Central memory CD8-positive, alpha-beta T cell (primary cell): ENCODE results near the gene ACSL6.

Experiments used
- ATAC-seq: fragments of 150-1000 bp; cut with Tn5 transposase; replicated peaks from 2 replicates; pipeline ENCODE4 v1.10.0; 2022; ENCODE audit warnings: mild to moderate bottlenecking, moderate FRiP score, moderate number of reproducible peaks; ENCODE audit not compliant: poor library complexity, severe bottlenecking; ENCODE audit errors: extremely low read depth
- DNase-seq, 2 donors: peaks; one replicate each; pipeline ENCODE4 v3.0.0; 2021; ENCODE audit warnings: low spot score in 2 of 2
- H3K27ac Mint-ChIP-seq: one replicate; pipeline ENCODE4 v1.8.0; 2022; ENCODE audit warnings: low read depth, mild to moderate bottlenecking, moderate library complexity, mixed read lengths
- H3K27me3 Mint-ChIP-seq: one replicate; pipeline ENCODE4 v1.8.0; 2022; ENCODE audit warnings: mixed read lengths
- H3K36me3 Mint-ChIP-seq: one replicate; pipeline ENCODE4 v1.8.0; 2022; ENCODE audit warnings: mild to moderate bottlenecking, moderate library complexity, mixed read lengths; ENCODE audit not compliant: insufficient read depth
- H3K4me1 Mint-ChIP-seq: one replicate; pipeline ENCODE4 v1.8.0; 2022; ENCODE audit warnings: mixed read lengths
- H3K4me3 Mint-ChIP-seq: one replicate; pipeline ENCODE4 v1.8.0; 2022; ENCODE audit warnings: mild to moderate bottlenecking, moderate library complexity, mixed read lengths
- H3K9me3 Mint-ChIP-seq: one replicate; pipeline ENCODE4 v1.8.0; 2022; ENCODE audit warnings: mixed read lengths

The ACSL6 gene

DNA sequence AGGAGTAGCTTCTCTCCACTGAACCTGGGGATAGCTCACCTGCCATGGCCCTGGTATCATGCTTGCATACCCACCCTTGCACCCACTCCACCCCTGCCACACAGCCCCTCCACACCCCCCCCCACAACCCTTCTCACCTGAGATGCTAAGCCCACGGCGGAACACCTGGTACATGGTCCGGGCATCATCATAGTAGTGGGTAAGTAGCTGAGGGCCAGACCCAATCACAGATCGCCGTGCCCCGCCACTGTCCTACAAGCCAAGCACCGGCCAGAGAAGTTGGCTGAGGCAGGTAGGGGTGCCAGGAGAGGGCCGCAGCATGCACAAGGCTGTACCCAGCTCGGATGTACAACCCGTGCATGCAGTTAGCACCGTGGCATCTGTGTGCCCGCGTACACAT is 20.7 kb downstream of the ACSL6 start:
- Mint-ChIP-seq H3K27ac (no peak overlapping the region), H3K4me3 (no peak overlapping the region)
- no peak for ATAC-seq

DNA sequence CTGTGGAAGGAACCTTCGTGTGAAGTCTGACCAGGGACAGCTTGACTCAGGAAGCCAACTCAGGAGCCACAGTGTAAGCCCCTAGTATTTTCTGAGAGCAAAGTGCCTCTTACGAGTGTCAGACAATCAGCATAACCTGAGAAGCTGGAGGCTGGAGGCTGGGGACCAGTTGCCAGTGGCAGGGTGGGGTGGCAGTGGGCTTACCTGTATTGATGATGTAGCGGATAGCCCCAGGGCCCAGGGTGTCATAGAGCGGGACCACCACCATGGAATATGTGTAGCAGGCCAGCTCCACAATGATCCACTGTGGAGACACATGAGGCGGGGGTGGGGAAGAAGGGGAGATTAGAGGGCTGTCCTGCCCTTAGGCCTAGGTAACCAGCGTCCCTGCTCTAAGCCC is 22.9 kb downstream of the ACSL6 start:
- H3K9me3 Mint-ChIP-seq: no peaks in the 10 kb centered on the region
- no peaks in the 10 kb centered on the region for H3K27me3 Mint-ChIP-seq
- peaks cover 12% of the 10 kb centered on the region for H3K4me1 Mint-ChIP-seq
- no peaks in the 10 kb centered on the region for H3K36me3 Mint-ChIP-seq
- H3K4me3 Mint-ChIP-seq: no peak overlapping the region
- DNase-seq (no peak), ATAC-seq (no peak)
- no peak overlapping the region for H3K27ac Mint-ChIP-seq

More for the DNA sequence above, 20.7 kb downstream of the ACSL6 start:
- peaks cover 2% of the 10 kb centered on the region for H3K36me3 Mint-ChIP-seq
- H3K27me3 Mint-ChIP-seq: no peaks in the 10 kb centered on the region
- H3K4me1 Mint-ChIP-seq: peaks cover 11% of the 10 kb centered on the region
- no peaks in the 10 kb centered on the region for H3K9me3 Mint-ChIP-seq
- DNase-seq: no peak

DNA sequence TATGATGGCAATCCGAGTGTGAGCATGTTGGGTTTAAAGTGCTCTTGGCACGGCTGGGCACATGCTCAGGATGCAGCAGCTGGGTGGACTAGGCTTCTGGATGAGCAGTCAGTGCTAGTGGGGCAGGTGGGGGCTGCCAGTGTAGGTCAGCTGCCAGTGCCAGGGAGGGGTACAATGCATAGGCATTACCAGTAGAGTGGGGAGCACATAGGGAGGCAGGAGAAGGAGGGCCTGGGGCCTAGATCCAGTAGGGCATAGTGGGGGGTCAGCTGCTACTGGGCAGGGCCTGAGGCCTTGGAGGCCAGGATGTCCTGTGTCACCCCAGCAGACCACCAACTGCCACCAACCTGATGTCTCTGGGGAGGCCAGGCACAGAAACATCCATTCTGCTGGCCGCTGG is 24.2 kb downstream of the ACSL6 start:
- H3K9me3 Mint-ChIP-seq: no peaks in the 10 kb centered on the region
- DNase-seq (no peak), ATAC-seq (no peak)
- no peak overlapping the region for H3K4me3 Mint-ChIP-seq
- peaks cover 22% of the 10 kb centered on the region for H3K4me1 Mint-ChIP-seq
- peak overlapping the region; percentile 18 for H3K27ac Mint-ChIP-seq
- no peaks in the 10 kb centered on the region for H3K36me3 Mint-ChIP-seq
- no peaks in the 10 kb centered on the region for H3K27me3 Mint-ChIP-seq

DNA sequence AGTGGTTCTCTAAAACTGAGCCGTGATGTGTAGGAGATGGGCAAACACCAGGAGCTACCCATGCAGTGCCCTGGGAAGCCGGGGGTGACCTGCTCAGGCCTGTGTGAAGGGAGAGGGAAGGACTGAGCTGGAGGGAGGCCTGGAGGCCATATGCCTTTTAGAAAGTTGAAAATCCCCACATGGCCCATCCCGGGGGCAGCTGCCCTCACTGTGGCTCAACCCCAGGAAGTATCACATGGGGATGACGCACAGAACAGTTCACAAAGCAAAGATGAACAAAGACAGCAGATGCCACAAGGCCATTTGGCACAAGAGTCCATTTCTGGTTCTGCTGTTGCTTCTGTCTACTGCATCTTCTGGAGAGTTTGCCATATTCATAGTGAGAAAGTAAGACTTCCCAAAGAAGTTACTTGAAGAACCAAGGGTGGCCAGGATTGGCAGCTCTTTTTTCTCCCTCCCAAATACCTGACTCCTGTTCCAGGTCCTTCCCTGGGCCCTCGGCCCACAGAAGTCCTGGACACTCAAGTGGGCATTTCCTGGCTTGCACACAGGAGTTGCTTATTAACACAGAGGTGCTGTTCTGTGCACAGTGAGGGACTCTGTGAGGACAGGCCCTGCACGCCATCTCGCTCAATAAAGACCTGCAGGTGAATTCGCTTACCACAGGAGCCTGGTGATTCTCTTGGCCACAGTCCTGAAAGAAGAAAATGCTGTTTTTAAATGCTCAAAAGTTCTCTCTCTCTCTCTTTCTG is 25.1 kb downstream of the ACSL6 start:
- H3K27me3 Mint-ChIP-seq: no peaks in the 10 kb centered on the region
- no peak overlapping the region for H3K4me3 Mint-ChIP-seq
- H3K4me1 Mint-ChIP-seq: peaks cover 23% of the 10 kb centered on the region
- H3K36me3 Mint-ChIP-seq: no peaks in the 10 kb centered on the region
- no peak for DNase-seq
- no peak for ATAC-seq
- peak overlapping the region; percentile 18 for H3K27ac Mint-ChIP-seq
- H3K9me3 Mint-ChIP-seq: no peaks in the 10 kb centered on the region

DNA sequence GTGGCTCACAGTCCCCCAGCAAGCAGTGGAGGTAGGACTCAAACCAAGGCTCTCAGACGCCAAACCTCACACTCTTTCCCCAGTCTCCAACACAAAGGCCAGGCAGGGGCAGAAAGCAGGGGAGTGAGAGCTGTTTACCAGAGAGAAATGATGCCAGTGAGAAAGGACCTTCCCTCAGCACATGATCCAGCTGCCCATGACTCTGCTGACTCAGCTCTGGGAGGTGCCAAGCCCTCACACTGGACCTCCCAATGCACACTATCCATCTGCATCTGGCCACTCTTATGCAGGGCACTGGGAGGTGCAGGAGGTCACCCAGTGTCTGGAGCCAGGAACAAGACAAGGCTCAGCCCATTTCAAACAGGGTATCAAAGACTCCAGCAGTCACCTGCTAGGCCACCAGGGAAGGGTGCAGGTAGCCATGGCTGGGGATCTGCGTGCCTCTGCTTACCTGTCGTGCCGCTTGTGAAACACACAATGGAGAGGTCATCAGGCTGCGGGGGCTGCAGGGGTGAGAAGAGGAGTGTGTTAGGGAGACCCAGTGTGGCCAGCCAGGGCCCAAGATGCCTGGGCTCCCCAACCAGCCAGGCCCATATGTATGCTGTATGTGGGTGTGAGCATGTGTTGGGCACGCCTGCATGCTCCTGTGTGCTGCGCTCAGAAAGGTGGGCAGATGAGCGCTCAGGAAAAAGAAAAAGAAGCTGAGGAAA is 26.3 kb downstream of the ACSL6 start:
- Mint-ChIP-seq H3K4me3 (no peak overlapping the region), H3K9me3 (no peaks in the 10 kb centered on the region), H3K4me1 (peaks cover 23% of the 10 kb centered on the region), H3K27ac (no peak overlapping the region), H3K36me3 (no peaks in the 10 kb centered on the region), H3K27me3 (no peaks in the 10 kb centered on the region)
- no peak for ATAC-seq
- no peak for DNase-seq

DNA sequence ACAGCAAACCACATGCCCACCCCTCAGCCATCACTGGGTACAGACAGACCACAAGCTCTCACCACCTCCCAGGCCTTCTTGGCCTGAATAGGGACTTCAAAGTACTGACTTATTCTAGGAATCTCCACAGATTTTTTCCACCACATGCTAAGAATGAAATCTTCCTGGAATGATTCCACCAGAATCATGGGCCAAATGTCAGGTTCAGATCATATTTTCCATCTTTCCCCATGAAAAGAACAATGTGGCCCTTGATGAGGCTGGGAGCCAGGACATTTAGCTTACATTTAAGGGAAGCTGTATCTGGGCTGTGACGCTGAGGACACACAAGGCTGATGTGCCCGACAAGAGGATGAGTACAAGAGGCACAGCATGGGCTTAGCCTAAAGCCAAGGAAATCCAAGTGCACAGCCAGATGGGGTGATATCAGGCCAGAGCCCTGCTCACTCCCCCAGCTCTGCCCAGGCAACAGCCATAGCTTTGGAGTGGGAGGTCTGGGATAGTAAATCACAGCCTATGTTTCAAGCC is 28.1 kb downstream of the ACSL6 start:
- DNase-seq: no peak

DNA sequence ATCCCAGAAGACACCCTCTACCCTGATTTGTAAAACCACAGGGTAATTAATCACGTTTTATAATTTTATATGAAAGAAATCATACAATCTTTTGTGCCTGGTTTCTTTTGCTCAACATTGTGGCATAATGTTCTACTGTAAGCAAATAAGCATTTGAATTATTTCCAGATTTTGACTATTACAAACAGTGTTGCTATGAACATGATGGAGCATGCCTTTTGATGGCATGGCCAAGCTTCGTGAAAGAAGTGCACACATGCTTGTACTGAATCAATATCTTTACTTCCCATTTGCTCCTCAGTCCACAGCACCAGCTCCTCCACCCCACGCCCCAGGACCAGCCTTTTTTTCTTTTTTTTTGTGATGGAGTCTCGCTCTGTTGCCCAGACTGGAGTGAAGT is 29.9 kb downstream of the ACSL6 start:
- Mint-ChIP-seq H3K36me3 (no peaks in the 10 kb centered on the region), H3K4me1 (peaks cover 25% of the 10 kb centered on the region), H3K27me3 (no peaks in the 10 kb centered on the region), H3K4me3 (no peak overlapping the region), H3K27ac (peak overlapping the region; percentile 54), H3K9me3 (no peaks in the 10 kb centered on the region)
- no peak for DNase-seq
- ATAC-seq: no peak

More for the DNA sequence above, 28.1 kb downstream of the ACSL6 start:
- H3K36me3 Mint-ChIP-seq: no peaks in the 10 kb centered on the region
- H3K9me3 Mint-ChIP-seq: no peaks in the 10 kb centered on the region
- no peak overlapping the region for H3K4me3 Mint-ChIP-seq
- no peaks in the 10 kb centered on the region for H3K27me3 Mint-ChIP-seq
- ATAC-seq: no peak
- no peak overlapping the region for H3K27ac Mint-ChIP-seq
- peaks cover 24% of the 10 kb centered on the region for H3K4me1 Mint-ChIP-seq

DNA sequence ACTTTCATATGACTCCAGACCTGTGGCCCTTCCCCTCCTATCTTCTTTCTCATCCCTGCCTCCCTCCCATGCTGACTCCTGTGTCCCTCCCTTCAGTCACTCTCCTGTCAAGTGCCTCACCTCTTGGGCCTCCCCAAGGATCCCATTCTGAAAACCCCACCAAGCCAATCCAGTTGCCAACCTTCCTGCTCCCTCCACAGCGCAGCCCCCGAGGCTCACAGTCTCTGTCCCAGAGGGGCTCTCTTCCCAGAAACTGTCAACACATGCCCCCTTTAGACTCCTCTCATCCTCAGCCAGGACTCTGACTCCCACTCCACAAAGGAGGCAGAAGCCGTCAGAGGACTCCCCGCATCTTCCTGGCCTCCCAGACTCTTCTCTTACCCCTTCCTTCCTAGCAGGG is 30.8 kb downstream of the ACSL6 start:
- Mint-ChIP-seq H3K27ac (peak overlapping the region; percentile 54), H3K9me3 (no peaks in the 10 kb centered on the region), H3K36me3 (no peaks in the 10 kb centered on the region), H3K27me3 (no peaks in the 10 kb centered on the region), H3K4me3 (no peak overlapping the region), H3K4me1 (peaks cover 25% of the 10 kb centered on the region)
- no peak for DNase-seq
- no peak for ATAC-seq

DNA sequence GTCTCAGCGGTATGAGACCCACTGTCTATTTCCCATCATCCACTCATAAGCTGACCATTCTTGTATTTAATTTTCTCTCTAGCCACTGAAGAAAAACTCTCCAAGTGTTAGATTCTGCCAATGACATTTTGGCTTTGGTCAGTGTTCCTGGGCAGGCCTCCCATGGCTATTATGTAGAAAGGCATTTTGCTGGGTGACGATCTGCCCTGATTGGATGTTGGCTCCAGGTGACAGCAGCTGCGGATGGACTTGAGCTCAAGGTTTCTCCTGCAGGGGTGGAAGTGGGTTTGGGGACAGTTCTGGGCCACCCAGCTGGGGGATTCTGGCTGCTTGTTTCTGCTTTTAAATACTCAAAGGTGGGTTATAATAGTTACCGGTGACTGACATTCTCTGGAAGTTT is 31.6 kb downstream of the ACSL6 start:
- ATAC-seq: no peak
- Mint-ChIP-seq H3K36me3 (no peaks in the 10 kb centered on the region), H3K4me1 (peaks cover 33% of the 10 kb centered on the region), H3K27me3 (no peaks in the 10 kb centered on the region), H3K9me3 (no peaks in the 10 kb centered on the region), H3K4me3 (no peak overlapping the region), H3K27ac (no peak overlapping the region)
- DNase-seq: no peak

DNA sequence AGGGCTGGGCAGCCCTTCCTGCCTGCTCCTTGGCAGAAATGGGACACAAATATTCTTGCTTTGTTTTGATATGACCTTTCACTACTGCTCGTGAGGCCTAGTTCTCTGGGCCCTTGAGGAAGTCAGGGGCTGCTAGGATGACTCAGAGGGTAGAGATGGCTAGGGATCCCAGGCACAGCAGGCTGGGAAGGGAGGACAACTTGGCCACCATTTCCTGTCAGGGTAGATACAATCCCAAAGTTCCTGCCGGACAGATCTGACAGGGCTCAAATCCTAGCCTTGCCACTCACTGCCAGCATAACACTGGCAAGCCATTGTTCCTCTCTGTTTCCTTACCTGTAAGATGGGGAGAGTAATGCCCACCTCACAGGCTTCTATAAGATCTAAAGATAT is 34.2 kb downstream of the ACSL6 start:
- ATAC-seq (no peak), DNase-seq (no peak)
- H3K4me1 Mint-ChIP-seq: peaks cover 42% of the 10 kb centered on the region
- H3K9me3 Mint-ChIP-seq: no peaks in the 10 kb centered on the region
- H3K36me3 Mint-ChIP-seq: peaks cover 2% of the 10 kb centered on the region
- no peak overlapping the region for H3K4me3 Mint-ChIP-seq
- H3K27me3 Mint-ChIP-seq: no peaks in the 10 kb centered on the region
- H3K27ac Mint-ChIP-seq: peak overlapping the region; percentile 27

DNA sequence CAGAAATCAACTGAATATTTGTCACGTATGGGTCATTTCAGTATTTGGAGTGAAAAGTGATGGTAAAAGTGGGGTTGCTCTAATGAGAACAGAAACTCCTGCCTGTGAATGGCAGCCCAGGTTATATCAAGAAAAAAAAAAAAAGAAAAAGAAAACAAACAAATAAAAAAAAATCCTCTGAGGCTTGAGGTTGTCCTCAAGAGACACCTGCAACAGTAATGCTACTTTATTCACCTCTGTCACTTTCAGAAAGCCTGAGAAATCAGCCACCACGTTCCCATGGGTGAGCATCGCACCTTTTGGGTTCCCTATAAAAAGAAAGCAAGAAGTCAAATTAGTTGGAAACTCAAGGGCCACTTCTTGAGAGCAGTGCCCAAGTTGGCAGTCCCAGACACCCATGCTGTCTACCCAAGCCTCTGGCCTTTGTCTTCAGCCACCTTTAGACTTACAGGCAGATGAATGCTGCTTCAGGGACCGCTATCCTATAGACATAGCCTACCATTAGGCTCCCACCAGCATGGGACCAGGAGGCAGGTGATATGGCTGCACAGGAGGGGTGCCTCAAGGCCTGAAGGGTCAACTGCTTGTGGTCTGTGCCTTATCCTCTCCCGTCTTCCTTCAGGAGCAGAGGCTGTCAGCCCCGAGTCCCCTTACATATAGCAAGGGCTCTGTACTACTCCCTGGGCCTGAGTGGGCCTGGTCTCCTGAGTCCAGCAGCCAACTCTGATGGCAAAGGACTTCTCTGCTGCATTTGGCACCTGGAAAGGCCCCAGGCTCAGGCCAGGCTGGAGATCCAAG is 34.8 kb downstream of the ACSL6 start:
- H3K36me3 Mint-ChIP-seq: peaks cover 2% of the 10 kb centered on the region
- no peak for DNase-seq
- H3K4me1 Mint-ChIP-seq: peaks cover 46% of the 10 kb centered on the region
- H3K27ac Mint-ChIP-seq: peak overlapping the region; percentile 93
- no peak overlapping the region for H3K4me3 Mint-ChIP-seq
- H3K9me3 Mint-ChIP-seq: no peaks in the 10 kb centered on the region
- ATAC-seq: no peak
- H3K27me3 Mint-ChIP-seq: no peaks in the 10 kb centered on the region

DNA sequence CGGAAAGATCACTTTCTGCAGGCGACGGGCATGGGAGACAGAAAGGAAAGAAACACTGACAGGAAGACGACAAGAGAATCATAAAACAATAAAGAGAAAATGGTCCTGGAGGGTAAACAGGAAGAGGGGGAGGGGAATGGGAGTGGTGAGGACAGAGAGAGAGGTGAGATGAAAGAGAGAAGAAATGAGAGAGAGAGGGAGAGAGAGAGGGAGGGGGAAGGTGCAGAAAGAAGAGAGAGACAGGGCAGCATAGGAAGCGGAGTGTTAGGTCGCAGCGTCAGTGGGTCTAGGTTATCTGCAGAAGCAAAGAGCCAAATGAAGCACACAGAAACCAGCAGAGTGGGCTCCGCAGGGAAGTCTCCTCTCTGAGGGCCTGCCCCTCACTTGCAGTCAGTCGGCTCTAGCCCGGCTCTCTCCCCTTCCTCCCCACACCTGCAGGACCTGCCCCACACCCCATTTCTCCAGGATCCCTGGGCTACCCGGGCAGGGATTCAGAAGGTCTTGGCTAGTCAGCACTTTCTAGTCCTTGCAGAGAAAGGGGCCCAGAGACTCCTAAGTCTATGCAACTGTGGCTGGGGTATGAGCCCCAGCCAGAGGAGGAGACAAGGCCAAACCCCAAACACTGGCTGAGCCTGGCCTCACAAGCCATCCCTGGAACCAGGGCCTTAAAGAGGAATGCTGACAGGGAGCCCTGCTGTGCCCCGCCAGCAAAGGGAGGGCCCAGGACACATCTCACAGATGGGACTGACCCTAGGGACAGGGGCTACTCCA is 36.3 kb downstream of the ACSL6 start:
- ATAC-seq (peak; percentile 75), DNase-seq (peak in 1 of 2 donors; percentile 9)
- Mint-ChIP-seq H3K36me3 (peaks cover 4% of the 10 kb centered on the region), H3K4me1 (peaks cover 47% of the 10 kb centered on the region), H3K27me3 (no peaks in the 10 kb centered on the region), H3K9me3 (no peaks in the 10 kb centered on the region), H3K4me3 (peak overlapping the region; percentile 86), H3K27ac (peak overlapping the region; percentile 93)
